Measurements from ENCODE around the gene MOV10L1. TPM values are rescaled to one million over a fixed set of nuclear protein-coding genes. Genes with fewer than 3 reads are reported as not detected.

Gene MOV10L1
- total RNA-seq, 4 donors from 2014 or later = 0.68 to 0.80 TPM; not detected in 2

GRCh38 chr22:50170453-50171318 lies 80.9 kb downstream of the MOV10L1 start, which contains the start of gene PANX2:
Gene PANX2 (plus strand): TSS chr22:50170731. CDS start chr22:50170731, 0 bp downstream.
- peak within 1 kb of the TSS; percentile 72 for H3K4me3 ChIP-seq
- 34% methylated on average over 26 of the region's 105 CpGs for WGBS
- no peak within 1 kb of the TSS for H3K27ac ChIP-seq
- H3K4me1 ChIP-seq = peaks cover 18% of the 10 kb centered on the region
- no peak for DNase-seq (ENCODE audit: low spot score in 2 of 2)
- TF ChIP-seq EP300 (IDR thresholded peaks at IDR 0.05) (no peak), POLR2A (IDR thresholded peaks at IDR 0.05) (no peak), CTCF (IDR thresholded peaks at IDR 0.05) (no peak), POLR2AphosphoS5 (IDR thresholded peaks at IDR 0.05) (no peak)
- no peaks in the 10 kb centered on the region for H3K36me3 ChIP-seq
- peaks cover 38% of the 10 kb centered on the region for H3K27me3 ChIP-seq
- no peaks in the 10 kb centered on the region for H3K9me3 ChIP-seq

- 49% methylated on average over 4 of the region's 15 CpGs for WGBS
- Histone ChIP-seq H3K4me1 (peaks cover 18% of the 10 kb centered on the region), H3K27ac (no peak overlapping the region), H3K9me3 (no peaks in the 10 kb centered on the region), H3K36me3 (no peaks in the 10 kb centered on the region), H3K4me3 (peak overlapping the region; percentile 72), H3K27me3 (peaks cover 38% of the 10 kb centered on the region)
- no peak for TF ChIP-seq POLR2AphosphoS5 (IDR thresholded peaks at IDR 0.05)
- no peak for TF ChIP-seq CTCF (IDR thresholded peaks at IDR 0.05)
- no peak for TF ChIP-seq POLR2A (IDR thresholded peaks at IDR 0.05)
- TF ChIP-seq EP300 (IDR thresholded peaks at IDR 0.05) = no peak
- no peak for DNase-seq (ENCODE audit: low spot score in 2 of 2)
Measured at GRCh38 chr22:50171319-50171964, 81.6 kb downstream of the MOV10L1 start.

- no peak for TF ChIP-seq CTCF (IDR thresholded peaks at IDR 0.05)
- no peak for TF ChIP-seq POLR2A (IDR thresholded peaks at IDR 0.05)
- Histone ChIP-seq H3K27ac (no peak overlapping the region), H3K9me3 (no peaks in the 10 kb centered on the region), H3K27me3 (peaks cover 38% of the 10 kb centered on the region), H3K4me3 (no peak overlapping the region), H3K36me3 (no peaks in the 10 kb centered on the region), H3K4me1 (peaks cover 18% of the 10 kb centered on the region)
- WGBS = 62% methylated on average over 13 of the region's 13 CpGs
- DNase-seq (ENCODE audit: low spot score in 2 of 2) = no peak
Measured at GRCh38 chr22:50171965-50172421, 82.2 kb downstream of the MOV10L1 start.

GRCh38 chr22:50173311-50173982 lies 83.6 kb downstream of the MOV10L1 start:
- no peak for DNase-seq (ENCODE audit: low spot score in 2 of 2)
- H3K27me3 ChIP-seq = peaks cover 46% of the 10 kb centered on the region
- no peak for TF ChIP-seq EP300 (IDR thresholded peaks at IDR 0.05)
- TF ChIP-seq CTCF (IDR thresholded peaks at IDR 0.05) = no peak
- TF ChIP-seq POLR2AphosphoS5 (IDR thresholded peaks at IDR 0.05) = no peak
- TF ChIP-seq POLR2A (IDR thresholded peaks at IDR 0.05) = no peak
- H3K4me1 ChIP-seq = peaks cover 18% of the 10 kb centered on the region
- 80% methylated on average over 26 of the region's 26 CpGs for WGBS
- H3K27ac ChIP-seq = no peak overlapping the region
- H3K9me3 ChIP-seq = no peaks in the 10 kb centered on the region
- H3K36me3 ChIP-seq = no peaks in the 10 kb centered on the region
- no peak overlapping the region for H3K4me3 ChIP-seq

All from suprapubic skin (tissue), 4 donors.